UCSD-AML1 (cell line): ENCODE data around the gene HK1.
"Not testable (repeated sequence)": the region's sequence is repeated elsewhere in the genome, so short reads cannot be mapped to it uniquely, and the experiment has no call there.

Experiments used
- DNase-seq: peaks from one replicate; lab custom pipeline; 2025; ENCODE audit not compliant: unreplicated experiment; lab: John Stamatoyannopoulos, UW

HK1 gene

DNA sequence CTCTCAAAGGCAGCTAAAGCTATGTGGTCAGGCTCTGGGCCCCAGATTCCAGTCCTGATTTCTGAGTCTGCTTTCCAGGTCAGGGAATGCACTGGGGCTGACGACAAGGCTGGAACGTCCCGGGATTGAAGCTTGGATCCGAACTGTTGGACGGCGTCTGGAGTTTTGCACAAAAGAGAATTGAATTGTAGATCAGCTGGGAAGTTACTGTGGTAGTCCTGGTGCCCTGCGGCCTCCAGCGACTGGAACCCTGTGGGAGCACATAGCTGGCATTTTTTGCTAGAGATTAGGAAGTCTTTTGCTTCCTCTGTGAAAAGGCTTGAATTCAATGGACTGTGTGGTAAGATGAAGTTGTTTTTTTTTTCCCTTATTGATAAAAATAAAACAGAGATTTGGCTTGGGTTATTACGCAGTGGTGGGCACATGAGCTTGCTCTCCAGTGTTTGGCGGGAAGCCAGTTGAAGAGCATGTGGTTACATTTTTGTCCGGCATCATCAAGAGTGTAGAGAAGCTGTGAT is at the start of gene HK1:
Gene HK1, plus strand, starts transcription at position 51 of the 518 bp plus-strand sequence.
- no peak for DNase-seq

DNA sequence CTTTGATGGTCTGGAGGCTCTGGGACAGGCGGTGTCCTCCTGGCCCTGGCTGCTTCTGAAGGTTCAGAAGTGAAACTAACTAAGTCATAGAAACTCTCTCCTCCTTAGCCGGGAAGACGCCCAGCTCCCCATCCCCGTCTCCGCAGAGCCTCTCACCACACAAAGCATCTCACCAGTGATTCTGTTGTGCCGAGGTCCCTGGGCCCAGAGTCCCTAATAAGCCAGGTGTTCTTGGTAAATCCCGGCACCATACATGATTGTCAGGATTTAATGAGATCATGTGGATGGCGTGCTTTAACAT is 48.7 kb upstream of the HK1 start:
- DNase-seq = no peak

DNA sequence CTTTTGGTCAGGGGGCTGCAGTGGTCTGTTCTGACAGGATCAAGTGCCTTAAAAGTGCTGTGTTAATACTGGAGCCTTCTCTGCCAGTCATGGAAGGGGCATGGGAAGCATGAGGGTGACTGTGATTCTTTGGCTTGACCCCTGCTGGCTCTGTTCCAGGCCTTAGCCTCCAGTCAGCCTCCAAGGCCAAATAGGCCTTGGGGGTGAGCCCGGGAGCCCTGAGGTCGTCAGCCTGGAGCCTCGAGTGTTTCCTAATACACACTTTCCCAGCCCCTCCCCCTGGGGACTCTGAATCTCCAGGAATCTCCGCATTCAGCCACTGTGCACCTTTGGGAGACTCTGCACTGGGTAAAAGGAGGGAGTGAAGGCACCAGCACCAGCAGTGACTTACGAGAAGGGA is 48.2 kb upstream of the HK1 start:
- no peak for DNase-seq

DNA sequence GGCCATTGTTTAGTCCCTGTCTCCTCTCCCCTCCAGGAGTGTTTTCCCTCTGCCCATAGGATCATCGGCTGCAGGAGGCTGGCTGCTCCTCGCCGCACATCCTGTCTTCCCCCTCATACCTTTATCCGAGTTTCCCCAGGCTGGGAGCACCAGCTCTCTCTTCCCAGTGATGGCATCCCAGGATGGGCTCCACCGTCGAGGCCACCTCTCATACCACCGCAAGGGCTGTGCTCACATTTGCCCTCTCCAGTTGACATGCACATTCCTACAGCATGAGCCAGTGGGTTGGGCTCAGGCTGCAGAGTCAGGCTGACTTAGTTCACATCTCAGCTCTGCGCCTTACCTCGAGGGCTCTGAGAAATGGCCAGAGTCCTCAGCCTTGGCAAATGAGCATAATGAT is 46.0 kb upstream of the HK1 start:
- DNase-seq = no peak

DNA sequence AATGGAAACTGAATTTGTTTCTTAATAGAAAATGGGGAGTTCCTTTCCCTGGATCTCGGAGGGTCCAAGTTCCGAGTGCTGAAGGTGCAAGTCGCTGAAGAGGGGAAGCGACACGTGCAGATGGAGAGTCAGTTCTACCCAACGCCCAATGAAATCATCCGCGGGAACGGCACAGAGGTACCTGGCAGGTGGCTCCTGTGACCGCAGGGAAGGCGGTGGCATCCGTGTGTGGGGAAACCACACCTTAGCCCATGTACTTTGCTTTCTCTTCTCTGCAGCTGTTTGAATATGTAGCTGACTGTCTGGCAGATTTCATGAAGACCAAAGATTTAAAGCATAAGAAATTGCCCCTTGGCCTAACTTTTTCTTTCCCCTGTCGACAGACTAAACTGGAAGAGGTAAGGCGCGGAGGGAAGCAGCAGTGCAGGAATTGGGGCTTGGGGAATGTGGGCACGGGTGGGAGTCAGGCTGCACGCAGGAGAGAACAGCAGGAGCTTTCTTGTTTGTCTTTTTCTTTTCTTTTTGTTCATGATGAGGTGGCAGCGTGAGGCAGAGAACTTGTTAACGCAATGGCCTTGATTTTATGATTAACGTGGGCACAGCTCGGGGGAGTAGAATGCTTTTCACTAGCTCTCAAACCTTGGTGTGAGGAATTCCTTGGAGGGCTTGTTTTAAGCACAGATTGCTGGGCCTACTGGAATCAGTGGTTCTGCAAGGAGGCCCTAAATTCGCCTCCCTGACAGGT is 45.4 kb upstream of the HK1 start:
- DNase-seq = no peak

DNA sequence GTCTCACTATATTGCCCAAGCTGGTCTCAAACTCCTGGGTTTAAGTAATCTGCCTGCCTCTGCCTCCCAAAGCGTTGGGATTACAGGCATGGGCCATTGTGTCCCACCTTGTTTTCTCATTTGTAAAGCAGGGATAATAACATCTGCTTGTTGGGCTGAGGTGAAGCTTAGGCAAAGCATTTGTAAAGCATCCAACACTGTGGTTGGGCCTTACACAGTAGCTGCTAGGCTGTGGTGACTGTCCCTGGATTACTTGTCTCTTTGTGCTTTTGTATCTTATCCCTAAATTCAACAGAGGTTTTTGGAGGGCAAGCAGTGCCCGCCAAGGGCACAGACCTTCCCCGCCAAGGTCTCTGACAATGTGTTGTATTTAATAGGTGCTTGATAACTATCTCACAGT is 43.8 kb upstream of the HK1 start:
- no peak for DNase-seq

DNA sequence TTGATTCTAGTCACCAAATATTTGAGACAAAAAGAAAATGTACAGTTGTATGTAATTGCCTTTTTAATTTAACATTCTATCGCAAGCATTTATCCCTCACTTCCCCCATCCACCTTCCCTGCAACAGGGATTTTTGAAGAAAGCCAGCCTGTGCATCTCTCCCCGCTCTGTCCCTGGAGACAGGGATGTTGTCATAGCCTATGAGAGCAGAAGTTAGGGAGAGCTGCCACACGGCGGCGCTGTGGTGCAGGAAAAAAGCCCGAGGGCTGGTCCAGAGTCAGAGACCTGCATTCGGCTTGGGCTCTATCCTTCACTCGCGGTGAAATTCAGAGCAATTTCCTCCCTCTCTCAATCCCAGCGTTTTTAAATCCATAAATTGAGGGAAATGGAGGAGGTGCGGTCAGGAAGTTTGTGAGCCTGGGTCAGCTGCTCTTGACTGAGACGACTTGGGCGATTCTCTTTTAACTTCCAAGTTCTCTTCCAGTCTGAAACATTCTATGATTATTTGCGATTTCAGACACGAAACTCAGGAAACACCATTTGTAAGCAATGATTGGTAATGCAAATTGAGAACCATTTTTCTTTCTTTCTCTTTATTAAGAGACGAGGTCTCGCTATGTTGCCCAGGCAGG is 40.7 kb upstream of the HK1 start:
- DNase-seq = peak; percentile 84

DNA sequence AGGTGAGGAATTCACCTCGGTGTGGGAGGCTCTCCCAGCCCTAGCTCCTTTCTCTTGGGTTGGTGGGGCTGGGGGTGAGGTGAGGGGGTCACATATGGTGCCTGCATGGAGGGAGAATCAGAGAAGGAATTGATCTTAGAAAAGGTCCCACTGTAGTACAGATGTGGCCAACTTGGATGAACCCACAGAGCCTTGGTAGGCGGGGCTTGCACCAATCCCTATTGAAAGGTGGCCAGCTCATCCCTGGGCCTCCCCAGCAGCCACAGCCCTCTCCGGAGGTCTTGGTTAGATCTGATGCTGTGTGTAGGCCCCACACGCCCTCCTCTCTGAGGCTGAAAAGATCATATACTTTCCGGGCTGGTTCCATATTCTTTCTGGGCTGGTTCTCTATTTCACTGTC is 39.2 kb upstream of the HK1 start:
- DNase-seq = no peak

DNA sequence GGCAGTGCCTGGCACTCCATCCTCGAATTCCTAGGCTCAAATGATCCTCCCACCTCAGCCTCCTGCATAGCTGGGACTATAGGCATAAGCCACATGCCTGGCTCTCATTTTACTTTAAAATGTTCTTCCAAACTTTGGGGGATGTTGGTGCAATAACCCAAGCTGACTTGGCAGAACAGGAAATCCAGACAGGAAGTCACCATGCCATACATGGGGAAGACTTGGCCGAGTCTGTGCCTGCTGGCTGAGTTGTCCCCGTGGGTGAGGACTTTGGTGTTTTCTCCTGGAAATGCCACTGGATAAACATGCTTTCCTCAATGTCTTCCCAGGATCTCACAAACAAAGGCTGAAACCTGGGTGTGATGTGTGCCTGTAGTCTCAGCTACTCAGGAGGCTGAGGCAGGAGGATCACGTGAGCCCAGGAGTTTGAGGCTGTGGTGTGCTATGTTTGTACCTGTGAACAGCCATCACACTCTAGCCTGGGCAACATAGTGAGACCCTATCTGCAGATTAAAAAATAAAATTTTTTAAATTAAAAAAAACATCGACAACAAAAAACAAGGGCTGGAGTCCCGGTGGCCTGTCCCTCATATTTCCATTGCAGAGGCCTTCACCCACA is 38.4 kb upstream of the HK1 start:
- no peak for DNase-seq

DNA sequence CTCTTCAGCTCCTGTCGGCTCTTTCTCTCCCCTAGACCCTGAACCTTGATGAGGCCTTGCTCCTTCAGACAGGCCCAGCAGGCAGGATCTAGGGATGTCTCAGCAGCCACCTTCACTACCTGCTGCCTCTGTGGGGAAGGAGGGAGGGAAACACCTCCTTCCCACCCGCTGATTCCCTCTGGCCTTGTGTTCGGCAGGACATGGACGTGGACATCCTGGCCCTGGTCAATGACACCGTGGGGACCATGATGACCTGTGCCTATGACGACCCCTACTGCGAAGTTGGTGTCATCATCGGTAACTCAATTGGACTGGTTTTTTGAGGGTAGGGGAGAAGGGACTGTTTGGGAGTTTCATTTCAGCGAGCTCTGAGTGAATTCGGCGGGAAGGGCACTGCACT is 37.8 kb upstream of the HK1 start:
- DNase-seq = no peak

DNA sequence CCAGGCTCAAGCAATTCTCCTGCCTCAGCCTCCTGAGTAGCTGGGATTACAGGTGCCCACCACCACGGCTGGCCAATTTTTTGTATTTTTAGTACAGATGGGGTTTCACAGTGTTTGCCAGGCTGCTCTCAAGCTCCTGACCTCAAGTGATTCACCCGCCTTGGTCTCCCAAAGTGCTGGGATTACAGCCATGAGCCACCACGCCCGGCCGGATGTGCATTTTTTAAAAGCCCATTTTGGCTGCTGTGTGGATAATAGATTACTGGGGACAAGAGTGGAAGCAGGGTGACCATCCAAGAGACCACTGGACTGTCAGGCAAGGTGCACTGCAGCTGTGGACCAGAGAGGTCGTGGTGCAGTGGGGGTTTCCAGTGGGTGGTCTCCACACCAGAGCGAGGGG is 36.7 kb upstream of the HK1 start:
- DNase-seq = no peak

DNA sequence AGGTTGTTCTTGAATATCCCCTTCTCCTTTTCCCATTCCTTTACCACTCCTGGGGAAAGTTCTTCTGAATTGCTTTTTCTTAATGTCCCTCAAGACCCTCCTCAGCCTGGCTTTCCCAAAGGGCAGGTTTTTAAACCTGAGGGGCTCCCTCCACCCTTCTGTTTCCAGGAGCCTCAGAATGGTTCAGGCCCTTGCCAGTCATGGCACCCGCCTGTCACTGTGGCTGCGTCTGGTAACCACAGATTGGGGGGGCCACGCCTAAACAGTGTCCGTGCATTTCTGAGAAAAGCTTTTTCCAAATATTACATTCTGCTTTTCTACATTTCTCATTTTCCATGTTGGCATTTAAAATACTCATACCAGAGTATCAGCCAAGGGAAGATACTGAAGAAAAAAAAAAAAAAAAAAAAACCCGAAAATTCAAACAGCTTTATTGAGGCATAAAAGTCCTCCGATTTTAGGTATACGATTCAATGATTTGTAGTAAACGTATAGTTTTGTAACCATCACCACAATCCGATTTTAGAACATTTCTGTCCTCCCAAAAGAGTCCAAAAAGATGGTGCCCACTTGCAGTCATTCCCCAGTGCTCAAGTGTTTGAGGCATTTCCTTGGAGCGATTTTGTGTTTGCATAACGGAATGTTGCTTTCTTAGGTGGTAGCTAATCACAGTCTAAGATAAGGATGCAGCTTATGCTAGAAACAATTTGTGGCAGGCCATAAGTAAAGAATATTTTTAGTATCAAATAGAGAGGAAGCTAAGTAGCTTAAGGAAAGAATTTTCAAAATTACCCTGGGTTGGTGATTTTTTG is 36.0 kb upstream of the HK1 start:
- no peak for DNase-seq

DNA sequence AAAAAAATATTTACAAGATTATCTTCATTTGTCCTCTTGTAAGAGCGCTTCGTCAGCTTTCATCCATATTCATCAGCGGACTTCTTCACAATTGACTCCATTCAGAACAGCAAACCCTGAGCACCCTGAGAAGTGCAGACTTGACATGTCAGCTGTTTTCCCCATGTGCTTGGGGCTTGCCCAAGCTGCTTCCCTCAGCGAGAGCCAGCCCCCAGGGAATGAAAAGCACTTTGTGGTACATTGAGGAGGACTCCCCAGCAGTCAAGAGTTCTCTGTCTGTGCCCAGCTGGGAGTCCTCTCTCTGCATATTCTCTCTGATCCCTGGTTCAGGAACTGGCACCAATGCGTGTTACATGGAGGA is 35.5 kb upstream of the HK1 start:
- no peak for DNase-seq

DNA sequence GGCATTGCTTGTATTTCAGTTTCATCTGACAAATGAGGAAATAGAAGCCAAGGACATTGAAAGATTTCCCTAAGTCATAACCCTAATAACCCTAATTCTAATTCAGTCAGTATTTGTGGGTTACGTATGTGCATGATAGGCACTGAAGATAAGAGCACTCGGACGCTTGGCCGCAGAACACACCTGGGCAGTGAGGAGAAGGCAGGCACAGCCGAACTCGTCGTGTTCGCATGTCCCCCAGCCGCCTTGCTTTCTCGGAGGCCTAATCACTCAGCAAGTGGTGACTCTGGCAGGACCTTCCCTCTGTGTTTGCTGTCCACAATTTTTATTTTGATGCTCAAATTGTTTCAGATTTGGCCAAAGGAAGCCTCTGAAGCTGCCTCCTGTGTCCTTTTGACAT is 34.5 kb upstream of the HK1 start:
- no peak for DNase-seq

DNA sequence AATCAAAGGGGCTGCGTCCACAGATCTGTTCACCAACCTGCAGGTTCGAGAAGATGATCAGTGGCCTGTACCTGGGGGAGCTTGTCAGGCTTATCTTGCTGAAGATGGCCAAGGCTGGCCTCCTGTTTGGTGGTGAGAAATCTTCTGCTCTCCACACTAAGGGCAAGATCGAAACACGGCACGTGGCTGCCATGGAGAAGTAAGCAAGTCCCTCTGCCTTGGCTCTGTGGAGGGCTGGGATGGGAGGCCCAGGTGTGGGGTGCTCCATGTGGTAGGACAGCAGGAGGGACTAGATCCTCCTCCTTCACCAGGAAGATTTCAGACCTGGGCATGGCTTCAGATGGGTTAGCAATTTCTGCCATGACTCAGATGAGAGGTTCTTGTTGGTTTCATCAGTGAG is 32.3 kb upstream of the HK1 start:
- DNase-seq = no peak

DNA sequence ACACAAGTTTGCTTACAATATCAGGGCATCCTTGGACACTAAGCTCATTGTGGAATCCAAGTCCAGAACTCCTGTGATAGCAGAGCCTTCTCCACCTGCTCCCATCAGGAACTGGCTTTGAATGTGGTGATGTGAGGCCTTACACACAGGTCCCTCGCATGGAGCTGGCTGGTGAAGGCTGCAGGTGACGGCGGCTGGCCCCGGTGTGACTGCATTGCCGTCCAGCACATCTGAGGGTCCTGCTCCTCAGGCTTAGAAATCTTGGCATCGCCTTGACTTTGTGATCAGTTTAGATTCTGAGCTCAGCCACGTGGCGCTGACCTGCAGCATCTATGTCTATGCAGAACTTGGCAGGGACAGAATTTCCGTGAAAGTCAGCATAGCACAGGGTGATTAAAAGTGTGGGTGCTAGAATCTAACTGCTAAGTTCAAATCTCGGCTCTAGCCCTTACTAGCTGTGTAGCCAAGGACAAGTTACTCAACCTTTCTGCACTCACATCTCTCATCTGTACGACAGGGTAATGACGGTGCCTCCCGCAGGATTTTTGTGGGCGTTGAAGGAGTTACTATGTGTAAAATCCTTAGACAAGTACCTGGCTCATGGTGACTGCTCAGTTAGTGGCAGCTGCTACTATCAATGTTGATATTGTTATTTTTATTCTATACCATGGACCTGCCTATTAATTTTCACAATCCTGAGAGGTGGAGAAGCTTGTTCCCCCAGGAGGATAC is 31.5 kb upstream of the HK1 start:
- DNase-seq = no peak

DNA sequence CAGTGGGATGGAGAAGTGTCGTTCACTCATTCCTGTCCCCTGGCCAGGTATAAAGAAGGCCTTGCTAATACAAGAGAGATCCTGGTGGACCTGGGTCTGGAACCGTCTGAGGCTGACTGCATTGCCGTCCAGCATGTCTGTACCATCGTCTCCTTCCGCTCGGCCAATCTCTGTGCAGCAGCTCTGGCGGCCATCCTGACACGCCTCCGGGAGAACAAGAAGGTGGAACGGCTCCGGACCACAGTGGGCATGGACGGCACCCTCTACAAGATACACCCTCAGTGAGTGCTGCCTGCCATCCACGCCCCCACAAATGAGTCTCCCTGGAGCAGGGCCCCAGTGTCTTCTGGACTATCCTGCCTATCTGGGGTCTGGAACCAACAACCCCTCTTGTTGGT is 31.0 kb upstream of the HK1 start:
- DNase-seq = no peak

DNA sequence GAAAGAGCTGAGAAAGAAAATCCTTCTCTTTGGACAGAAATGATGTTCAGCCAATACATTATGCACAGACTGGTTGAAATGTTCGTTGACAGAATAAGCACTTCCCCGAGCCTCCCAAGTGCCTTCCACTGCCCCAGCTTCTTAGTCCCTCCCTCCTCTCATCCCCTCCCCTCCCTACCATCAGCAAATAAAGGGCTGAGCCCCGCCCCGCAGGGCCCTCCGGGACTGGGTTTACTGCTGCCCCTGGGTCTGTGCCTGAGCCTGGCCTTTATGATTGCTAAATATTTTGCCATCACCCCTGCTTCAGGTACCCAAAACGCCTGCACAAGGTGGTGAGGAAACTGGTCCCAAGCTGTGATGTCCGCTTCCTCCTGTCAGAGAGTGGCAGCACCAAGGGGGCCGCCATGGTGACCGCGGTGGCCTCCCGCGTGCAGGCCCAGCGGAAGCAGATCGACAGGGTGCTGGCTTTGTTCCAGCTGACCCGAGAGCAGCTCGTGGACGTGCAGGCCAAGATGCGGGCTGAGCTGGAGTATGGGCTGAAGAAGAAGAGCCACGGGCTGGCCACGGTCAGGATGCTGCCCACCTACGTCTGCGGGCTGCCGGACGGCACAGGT is 30.1 kb upstream of the HK1 start:
- DNase-seq = no peak

DNA sequence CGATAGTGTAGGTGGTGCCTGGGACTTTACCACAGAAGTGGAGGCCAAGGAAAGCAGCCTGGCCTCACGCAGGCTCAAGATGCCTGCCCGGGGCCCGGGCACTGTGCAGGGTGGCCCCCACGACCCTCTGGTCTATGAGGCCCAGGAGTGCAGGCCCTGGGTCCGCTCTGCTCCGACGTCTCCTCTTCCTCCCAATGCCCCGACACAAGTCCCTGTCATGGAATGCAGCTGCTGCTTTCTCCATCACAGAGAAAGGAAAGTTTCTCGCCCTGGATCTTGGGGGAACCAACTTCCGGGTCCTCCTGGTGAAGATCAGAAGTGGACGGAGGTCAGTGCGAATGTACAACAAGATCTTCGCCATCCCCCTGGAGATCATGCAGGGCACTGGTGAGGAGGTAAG is 28.3 kb upstream of the HK1 start:
- no peak for DNase-seq

DNA sequence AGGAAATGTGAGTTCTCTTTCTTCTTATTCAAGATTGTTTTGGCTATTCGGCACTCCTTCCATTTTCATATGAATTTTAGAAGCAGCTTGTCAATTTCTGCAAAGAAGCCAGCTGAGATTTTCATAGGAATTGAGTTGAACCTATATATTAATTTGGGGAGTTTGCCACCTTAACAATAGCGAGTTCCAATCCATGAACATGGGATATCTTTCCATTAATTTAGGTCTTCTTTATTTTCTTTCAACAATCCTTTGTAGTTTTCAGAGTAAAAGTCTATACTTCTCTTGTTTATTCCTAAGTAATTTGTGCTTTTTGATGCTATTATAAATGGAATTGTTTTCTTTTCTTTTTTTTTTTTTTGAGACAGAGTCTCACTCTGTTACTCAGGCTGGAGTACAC is 26.9 kb upstream of the HK1 start:
- DNase-seq = not testable (repeated sequence)

DNA sequence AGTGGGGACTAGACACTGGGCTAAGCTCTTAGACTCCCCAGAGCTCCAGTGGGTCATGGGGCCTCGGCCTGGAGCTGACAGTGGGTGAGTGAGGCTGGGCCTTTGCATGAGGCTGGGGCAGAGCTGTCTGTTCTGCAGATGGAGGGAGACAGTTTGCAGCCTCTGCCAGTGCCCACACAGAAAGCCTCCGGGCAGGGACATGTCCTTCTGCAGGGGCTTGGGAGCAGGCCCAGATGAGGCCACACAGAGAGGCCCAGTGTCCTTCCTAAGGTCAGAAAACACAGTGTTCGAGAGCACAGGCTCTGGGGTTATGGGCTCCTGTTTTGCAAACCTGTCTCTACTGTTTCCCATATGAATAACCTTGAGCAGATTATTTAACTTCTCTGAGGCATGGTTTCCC is 25.1 kb upstream of the HK1 start:
- DNase-seq = no peak
